ENCODE data around the gene ATG4B.
"Not testable (repeated sequence)": the region's sequence is repeated elsewhere in the genome, so short reads cannot be mapped to it uniquely, and the experiment has no call there.

Gene ATG4B

DNA sequence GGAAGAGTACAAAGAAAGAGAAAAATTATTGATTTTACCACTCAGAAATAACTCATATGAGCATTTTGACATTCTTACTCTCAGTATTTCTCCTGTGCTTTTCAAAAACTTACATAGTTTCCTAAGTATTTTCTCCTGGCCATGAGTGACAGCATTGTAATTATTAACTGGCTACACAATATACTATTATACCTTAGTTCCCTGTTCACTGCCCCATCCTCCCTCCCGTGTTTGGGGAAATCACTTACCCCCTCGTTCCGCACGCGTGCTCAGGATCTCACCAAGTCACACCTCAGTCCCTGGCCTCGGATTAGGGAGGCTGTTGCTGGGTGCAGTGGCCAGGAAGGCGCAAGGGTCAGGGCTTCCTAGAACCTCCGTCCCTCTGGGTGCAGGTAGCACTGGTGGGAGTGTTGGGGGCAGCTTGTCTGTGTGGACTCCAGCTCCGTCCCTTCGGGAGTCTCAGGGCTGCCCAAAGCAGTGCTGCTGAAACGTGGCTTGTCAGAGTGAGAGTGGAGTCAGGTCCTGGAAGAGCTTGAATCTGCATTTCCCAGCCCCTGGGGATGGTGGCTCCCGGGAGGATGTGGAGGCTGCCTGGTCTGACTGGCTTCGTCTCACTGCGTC lies 23.2 kb downstream of the ATG4B start:
- DNase-seq (ENCODE audit: low read depth in 2 of 3, low spot score in 1 of 3), result no peak

DNA sequence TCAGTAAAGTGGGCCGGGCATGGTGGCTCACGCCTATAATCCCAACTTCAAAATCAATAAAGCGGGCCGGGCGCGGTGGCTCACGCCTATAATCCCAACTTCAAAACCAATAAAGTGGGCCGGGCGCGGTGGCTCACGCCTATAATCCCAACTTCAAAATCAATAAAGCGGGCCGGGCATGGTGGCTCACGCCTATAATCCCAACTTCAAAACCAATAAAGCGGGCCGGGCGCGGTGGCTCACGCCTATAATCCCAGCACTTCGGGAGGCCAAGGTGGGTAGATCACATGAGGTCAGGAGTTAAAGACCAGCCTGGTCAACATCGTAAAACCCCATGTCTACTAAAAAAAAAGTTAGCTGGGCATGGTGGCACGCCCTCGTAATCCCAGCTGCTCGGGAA lies 25.2 kb downstream of the ATG4B start:
- not testable (repeated sequence) for DNase-seq (ENCODE audit: low read depth in 2 of 3, low spot score in 1 of 3)

- no peak for DNase-seq (ENCODE audit: low read depth in 2 of 3, low spot score in 1 of 3)
Measured at GRCh38 chr2:241665731-241666440, 28.4 kb downstream of the ATG4B start.

DNA sequence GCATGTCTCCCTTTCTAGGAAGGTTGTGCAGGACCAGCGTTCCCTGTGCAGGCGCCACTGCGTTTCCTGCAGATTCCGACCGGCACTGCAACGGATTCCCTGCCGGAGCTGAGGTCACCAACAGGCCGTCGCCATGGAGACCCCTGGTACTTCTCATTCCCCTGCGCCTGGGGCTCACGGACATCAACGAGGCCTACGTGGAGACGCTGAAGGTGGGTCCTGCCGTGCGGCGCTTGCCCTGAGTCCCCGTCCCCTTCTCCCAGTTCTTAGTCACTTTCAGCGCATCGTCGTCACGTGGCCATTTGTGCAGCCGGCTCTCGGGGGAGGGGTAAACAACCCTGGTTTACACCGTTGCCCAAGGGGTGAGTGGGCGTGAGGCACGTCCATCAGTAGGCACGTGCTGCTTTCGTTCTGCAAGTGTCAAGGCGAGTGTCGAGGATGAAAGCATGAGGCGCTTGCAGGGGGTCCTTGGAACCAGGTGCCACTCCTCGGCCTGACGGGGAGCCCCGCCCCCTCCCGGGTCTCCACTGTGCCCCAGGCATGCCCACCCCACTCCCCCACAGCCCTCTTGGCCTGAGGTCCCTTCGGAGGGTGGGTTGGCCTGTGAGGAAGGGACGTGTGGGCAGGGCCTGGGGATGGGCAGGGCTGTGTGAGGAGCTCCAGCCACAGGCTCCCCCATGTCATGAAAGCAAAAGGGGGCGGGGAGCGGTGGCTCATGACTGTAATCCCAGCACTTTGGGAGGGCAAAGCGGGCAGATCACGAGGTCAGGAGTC lies 29.3 kb downstream of the ATG4B start:
- DNase-seq (ENCODE audit: low read depth in 2 of 3, low spot score in 1 of 3), result no peak

- no peak for DNase-seq (ENCODE audit: low read depth in 2 of 3, low spot score in 1 of 3)
Measured at GRCh38 chr2:241668354-241668753, 30.9 kb downstream of the ATG4B start.

- no peak for DNase-seq (ENCODE audit: low read depth in 2 of 3, low spot score in 1 of 3)
Measured at GRCh38 chr2:241668839-241669238, 31.3 kb downstream of the ATG4B start.

DNA sequence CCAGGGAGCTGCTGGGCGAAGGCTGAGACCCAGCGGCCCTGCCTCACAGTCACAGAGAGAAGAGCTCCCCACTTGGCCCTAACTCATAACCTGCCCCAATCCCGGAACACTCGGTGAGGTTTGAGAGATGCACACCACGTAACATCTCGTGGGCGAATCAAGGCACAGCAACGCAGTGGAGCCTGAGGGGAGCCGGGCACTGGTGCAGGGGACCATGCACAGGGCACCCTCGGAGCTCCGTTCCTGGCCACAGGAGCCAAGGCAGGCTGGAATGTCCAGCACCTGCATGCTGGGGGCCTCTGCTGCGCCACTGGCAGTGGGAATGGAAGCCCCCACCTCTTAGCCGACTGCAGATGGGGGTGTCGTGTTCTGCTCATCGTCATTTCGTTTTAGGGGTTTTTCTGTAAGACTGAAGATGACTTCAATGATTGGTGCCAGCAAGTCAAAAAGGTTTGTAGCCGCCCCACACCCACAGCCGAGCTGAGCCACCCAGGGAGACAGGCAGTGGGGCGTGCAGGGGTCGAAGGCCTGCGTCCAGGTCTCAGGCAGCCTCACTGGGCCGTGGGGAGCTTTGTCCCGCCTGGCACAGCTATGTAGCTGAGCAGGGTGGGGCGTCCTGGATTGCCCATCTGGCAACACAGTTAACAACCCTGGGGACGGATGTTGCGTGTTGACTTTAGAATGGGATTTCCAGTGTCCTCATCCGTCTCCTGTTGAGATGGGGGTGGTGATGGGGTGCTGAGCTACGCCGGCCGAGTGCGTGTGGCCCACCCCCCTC lies 33.0 kb downstream of the ATG4B start:
- DNase-seq (ENCODE audit: low read depth in 2 of 3, low spot score in 1 of 3), result no peak

DNA sequence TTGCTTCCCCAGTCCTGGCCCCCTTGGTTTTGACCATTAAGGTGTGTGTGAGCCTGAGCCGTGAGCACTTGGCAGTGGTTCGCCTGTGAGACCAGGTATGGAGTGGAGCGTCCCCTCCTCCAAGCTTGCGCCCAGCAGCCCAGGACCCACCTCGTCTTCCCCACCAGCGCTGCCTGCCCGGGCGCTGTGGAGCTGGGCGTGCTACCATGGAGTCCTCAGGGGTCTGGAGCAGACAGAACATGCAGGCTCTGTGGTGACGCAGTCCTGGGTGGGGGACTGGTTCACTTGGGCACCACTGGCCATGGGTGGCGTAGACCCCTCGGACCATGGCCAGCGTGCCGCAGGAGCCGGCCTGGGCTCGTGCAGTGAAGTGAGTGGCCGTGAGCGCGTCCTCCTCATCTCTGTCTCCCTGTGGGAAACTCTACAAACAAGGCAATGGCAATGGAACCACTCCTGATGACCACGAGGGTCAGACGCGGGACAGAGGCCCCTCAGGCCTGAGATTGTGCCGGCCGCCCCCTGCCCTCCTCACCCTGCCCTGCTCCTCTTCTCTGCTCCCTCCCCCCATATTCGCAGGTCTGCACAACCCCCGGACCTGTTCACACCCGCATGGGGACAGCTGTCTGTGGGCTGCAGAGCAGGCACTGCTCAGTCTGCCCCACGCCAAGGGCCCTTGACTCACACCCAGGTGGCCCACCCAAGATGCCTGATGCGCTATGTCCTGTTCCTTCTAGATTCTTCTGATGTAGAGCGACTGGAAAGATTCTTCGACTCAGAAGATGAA lies 34.2 kb downstream of the ATG4B start:
- no peak for DNase-seq (ENCODE audit: low read depth in 2 of 3, low spot score in 1 of 3)

DNA sequence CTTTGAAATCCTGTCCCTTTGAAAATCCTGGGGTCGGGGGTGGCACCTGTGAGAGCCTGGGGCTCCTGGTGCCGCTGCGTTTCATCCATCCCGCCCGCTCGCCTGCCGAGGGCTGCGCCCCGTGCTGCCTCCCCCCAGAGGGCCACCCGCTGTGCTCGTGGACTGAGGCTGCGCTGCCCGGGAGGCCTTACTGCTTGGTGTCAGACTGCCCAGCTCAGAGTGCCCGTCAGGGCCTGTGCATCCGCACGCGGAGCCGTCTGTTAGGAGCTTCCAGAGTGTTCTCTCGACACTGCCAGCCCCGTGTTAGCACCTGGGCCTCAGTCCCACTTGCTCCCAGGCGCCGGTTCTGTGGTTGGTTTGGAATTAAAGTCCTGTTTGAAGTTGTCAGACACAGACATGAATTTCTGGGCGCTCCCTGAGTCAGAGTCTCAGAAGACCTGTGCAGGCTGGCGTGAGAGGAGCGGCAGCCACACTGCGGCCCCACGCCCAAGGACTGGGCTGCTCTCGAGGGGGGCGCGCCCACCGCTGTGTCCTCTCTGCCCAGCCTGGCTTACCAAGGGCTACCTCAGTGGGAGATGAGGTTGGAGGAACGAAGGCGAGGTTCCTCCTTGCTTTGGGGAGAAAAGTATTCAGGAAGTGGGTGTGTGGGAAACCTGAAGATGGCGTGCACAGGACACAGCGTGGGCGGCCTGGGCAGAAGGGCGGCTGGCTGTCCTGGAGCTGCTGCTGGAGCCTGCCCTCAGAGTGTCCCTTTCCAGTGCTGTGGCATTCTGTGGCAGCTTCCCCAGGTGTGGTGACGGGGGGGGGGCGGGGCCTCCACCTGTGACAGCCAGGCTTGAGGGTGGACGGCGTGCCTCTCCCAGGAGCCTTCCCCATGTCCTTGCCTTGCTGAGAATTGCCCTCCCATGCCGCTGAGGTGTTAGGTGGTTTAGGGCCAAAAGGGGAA lies 35.0 kb downstream of the ATG4B start:
- DNase-seq (ENCODE audit: low read depth in 2 of 3, low spot score in 1 of 3), result no peak

GRCh38 chr2:241673189-241673663 lies 35.7 kb downstream of the ATG4B start:
- DNase-seq (ENCODE audit: low read depth in 2 of 3, low spot score in 1 of 3), result no peak

GRCh38 chr2:241673797-241674725 lies 36.6 kb downstream of the ATG4B start:
- no peak for DNase-seq (ENCODE audit: low read depth in 2 of 3, low spot score in 1 of 3)

- DNase-seq (ENCODE audit: low read depth in 2 of 3, low spot score in 1 of 3), result no peak
Measured at GRCh38 chr2:241675885-241676284, 38.4 kb downstream of the ATG4B start.

DNA sequence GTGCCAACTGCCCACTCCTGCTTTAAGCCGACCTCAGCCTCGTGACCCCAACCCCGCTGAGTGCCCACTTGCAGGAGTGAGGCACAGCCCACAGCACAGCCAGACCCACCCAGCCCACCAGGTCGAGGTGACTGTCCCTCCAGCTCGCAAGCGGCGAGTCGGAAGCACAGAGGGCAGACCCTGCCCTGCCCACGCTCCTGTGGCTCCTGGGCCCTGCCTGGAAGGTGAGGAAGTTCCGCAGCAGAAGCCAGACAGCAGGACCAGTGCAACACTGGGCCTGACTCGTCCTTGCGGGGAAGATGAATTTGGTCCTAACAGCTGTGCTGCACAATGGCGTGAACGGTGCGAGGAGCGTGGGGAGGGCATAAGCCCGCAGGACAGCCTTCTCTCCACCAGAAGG lies 39.2 kb downstream of the ATG4B start:
- DNase-seq (ENCODE audit: low read depth in 2 of 3, low spot score in 1 of 3), result no peak

- DNase-seq (ENCODE audit: low read depth in 2 of 3, low spot score in 1 of 3), result no peak
Measured at GRCh38 chr2:241677392-241677791, 39.9 kb downstream of the ATG4B start.

DNA sequence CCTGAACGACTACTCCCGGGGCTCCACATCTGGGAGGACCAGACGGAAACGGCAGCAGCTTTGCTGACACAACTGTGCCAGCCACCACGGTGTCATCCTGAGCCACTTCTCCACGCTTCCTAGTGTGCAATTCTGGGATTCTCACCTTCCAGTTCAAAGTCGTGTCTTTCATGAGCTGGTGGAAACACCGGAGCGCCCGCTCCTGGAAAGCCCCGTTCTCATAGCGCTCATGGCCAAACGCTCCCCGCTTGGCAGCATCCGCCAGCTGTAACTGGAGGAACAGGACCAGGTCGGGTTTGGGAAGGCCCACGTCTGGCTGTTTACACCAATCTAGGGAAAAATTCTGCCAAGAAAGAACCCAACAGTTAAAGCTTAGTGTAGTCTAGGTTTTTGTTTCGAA lies 40.8 kb downstream of the ATG4B start:
- no peak for DNase-seq (ENCODE audit: low read depth in 2 of 3, low spot score in 1 of 3)

DNA sequence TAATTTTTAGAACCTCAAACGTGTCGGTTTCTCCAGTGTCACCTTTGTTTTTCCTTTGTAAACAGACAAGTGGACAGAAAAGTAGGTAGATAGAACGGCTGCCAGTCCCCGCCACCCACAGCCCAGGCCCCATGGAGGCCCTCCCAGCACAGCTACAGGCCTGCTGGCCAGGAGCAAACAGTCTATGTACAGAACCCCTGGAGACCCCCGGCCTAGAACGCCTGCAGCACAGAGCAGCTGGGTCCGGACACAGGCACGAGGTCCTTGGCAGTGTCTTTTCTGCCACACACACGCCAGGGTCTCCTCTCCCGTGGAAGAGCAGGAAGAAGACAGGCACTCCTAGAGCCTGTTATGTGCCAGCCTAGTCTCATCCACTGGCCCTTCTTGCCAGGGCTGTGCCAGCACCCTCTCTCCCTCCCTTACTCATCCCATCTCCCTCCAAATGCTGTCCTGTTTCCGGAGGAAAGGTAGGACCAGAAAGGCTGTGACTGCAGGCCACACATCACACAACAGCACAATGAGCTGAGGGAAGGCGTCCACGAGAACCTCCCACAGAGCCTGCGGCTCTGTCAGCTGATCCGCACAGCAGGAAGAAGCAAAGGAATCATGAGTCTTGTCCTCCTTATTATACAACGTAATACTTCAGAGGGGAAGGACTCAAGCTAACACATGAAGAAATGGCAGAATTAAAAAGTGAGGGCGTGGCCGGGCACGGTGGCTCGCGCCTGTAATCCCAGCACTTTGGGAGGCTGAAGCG lies 41.5 kb downstream of the ATG4B start:
- no peak for DNase-seq (ENCODE audit: low read depth in 2 of 3, low spot score in 1 of 3)

DNA sequence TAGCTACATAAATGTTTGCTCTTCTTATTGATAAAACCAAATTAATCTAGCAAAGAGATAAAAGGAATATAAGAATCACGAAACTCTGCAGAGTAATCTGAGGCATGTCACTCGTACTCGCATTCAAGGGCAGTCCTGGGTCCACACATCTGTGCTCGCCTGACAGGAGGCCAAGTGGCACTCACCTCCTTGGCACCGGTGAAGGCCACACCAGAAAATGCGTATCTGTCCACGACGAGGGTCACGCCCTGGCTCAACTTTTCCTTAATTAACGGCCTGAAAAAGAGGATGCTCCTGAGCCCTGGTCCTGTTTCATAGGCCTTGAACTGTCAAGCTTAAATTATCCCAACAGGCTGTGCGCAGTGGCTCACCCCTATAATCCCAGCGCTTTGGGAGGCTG lies 42.6 kb downstream of the ATG4B start:
- no peak for DNase-seq (ENCODE audit: low read depth in 2 of 3, low spot score in 1 of 3)

Data from stimulated activated CD4-positive, alpha-beta T cell treated with anti-CD3 and anti-CD28 coated beads, Interleukin-12 subunit alpha, Interleukin-12 subunit beta, amount 100 ng/mL, for 48 hours (primary cell).